Measurements from ENCODE around the gene ETAA1. TPM values are rescaled to one million over a fixed set of nuclear protein-coding genes. Genes with fewer than 3 reads are reported as not detected.

Gene ETAA1
- 3.7 TPM for total RNA-seq
- long read RNA-seq, partial matches to known transcripts = 0 of 4 reads
- long read RNA-seq, other reads (novel, unspliced or antisense) = 0 of 4 reads

GRCh38 chr2:67397143-67397986 lies at the start of gene ETAA1:
TSS of gene ETAA1 (plus strand) at chr2:67397333. CDS start at chr2:67397449, 116 bp downstream.
- intact Hi-C loops (cut with DNase I) = no loop called here
- peak; percentile 100 for ATAC-seq (ENCODE audit: poor library complexity)
- DNase-seq = peak; percentile 96

GRCh38 chr2:67366832-67367412 lies 30.2 kb upstream of the ETAA1 start:
- intact Hi-C loops (cut with DNase I) = no loop called here
- ATAC-seq (ENCODE audit: poor library complexity) = no peak

GRCh38 chr2:67374481-67374880 lies 22.7 kb upstream of the ETAA1 start:
- no peak for ATAC-seq (ENCODE audit: poor library complexity)
- intact Hi-C loops (cut with DNase I) = no loop called here
- no peak for DNase-seq

More at GRCh38 chr2:67366832-67367412, 30.2 kb upstream of the ETAA1 start:
- no peak for DNase-seq

GRCh38 chr2:67374949-67375348 lies 22.2 kb upstream of the ETAA1 start:
- no peak for DNase-seq
- intact Hi-C loops (cut with DNase I) = no loop called here

GRCh38 chr2:67378555-67378954 lies 18.6 kb upstream of the ETAA1 start:
- DNase-seq = no peak
- intact Hi-C loops (cut with DNase I) = no loop called here
- no peak for ATAC-seq (ENCODE audit: poor library complexity)

More at GRCh38 chr2:67374949-67375348, 22.2 kb upstream of the ETAA1 start:
- ATAC-seq (ENCODE audit: poor library complexity) = no peak

- intact Hi-C loops (cut with DNase I) = no loop called here
- ATAC-seq (ENCODE audit: poor library complexity) (no peak), DNase-seq (no peak)
These were observed 18.1 kb upstream of the ETAA1 start for GRCh38 chr2:67379048-67379447.

- DNase-seq = no peak
- no peak for ATAC-seq (ENCODE audit: poor library complexity)
- intact Hi-C loops (cut with DNase I) = no loop called here
These were observed 12.9 kb upstream of the ETAA1 start for GRCh38 chr2:67384123-67384822.

- DNase-seq (no peak), ATAC-seq (ENCODE audit: poor library complexity) (no peak)
- intact Hi-C loops (cut with DNase I) = no loop called here
These were observed 8.5 kb upstream of the ETAA1 start for GRCh38 chr2:67388680-67389079.

GRCh38 chr2:67389286-67389685 lies 7.8 kb upstream of the ETAA1 start:
- intact Hi-C loops (cut with DNase I) = no loop called here
- ATAC-seq (ENCODE audit: poor library complexity) = no peak
- no peak for DNase-seq

GRCh38 chr2:67389788-67390187 lies 7.3 kb upstream of the ETAA1 start:
- no peak for DNase-seq
- intact Hi-C loops (cut with DNase I) = no loop called here
- no peak for ATAC-seq (ENCODE audit: poor library complexity)

- intact Hi-C loops (cut with DNase I) = no loop called here
- no peak for ATAC-seq (ENCODE audit: poor library complexity)
- no peak for DNase-seq
These were observed 3.9 kb upstream of the ETAA1 start for GRCh38 chr2:67393237-67393636.

- no peak for ATAC-seq (ENCODE audit: poor library complexity)
- intact Hi-C loops (cut with DNase I) = no loop called here
- DNase-seq = no peak
These were observed 2.4 kb upstream of the ETAA1 start for GRCh38 chr2:67394734-67395133.

GRCh38 chr2:67399144-67399543 lies 2.0 kb downstream of the ETAA1 start:
- intact Hi-C loops (cut with DNase I) = no loop called here
- DNase-seq (no peak), ATAC-seq (ENCODE audit: poor library complexity) (no peak)

- ATAC-seq (ENCODE audit: poor library complexity) (no peak), DNase-seq (no peak)
- intact Hi-C loops (cut with DNase I) = no loop called here
These were observed 2.8 kb downstream of the ETAA1 start for GRCh38 chr2:67399831-67400489.

GRCh38 chr2:67400560-67401485 lies 3.7 kb downstream of the ETAA1 start:
- DNase-seq = no peak
- intact Hi-C loops (cut with DNase I) = no loop called here
- ATAC-seq (ENCODE audit: poor library complexity) = no peak

- no peak for ATAC-seq (ENCODE audit: poor library complexity)
- intact Hi-C loops (cut with DNase I) = no loop called here
These were observed 11.2 kb downstream of the ETAA1 start for GRCh38 chr2:67408346-67408745.

GRCh38 chr2:67412424-67412823 lies 15.3 kb downstream of the ETAA1 start:
- DNase-seq (no peak), ATAC-seq (ENCODE audit: poor library complexity) (no peak)
- intact Hi-C loops (cut with DNase I) = no loop called here

More at GRCh38 chr2:67408346-67408745, 11.2 kb downstream of the ETAA1 start:
- no peak for DNase-seq

- DNase-seq = no peak
- intact Hi-C loops (cut with DNase I) = no loop called here
- ATAC-seq (ENCODE audit: poor library complexity) = no peak
These were observed 17.7 kb downstream of the ETAA1 start for GRCh38 chr2:67414867-67415266.

Data from Right ventricle myocardium superior (tissue), 1 donor.